ENCODE measurements around the gene PPM1B.
"Not testable (repeated sequence)": the region's sequence is repeated elsewhere in the genome, so short reads cannot be mapped to it uniquely, and the experiment has no call there.

The PPM1B gene
- long read RNA-seq, donor 1, transcript PPM1B-201 (6 exons, 2,606 nt), result major isoform, 9 of 14 reads
- long read RNA-seq, donor 1, partial matches to known transcripts, result 0 of 14 reads
- long read RNA-seq, donor 1, other reads (novel, unspliced or antisense), result 0 of 14 reads
- long read RNA-seq, donor 2, transcript PPM1B-201 (6 exons, 2,606 nt), result major isoform, 10 of 16 reads
- long read RNA-seq, donor 2, partial matches to known transcripts, result 5 of 16 reads
- long read RNA-seq, donor 2, other reads (novel, unspliced or antisense), result 0 of 16 reads
- long read RNA-seq, donor 3, partial matches to known transcripts, result 0 of 4 reads
- long read RNA-seq, donor 3, other reads (novel, unspliced or antisense), result 0 of 4 reads
- long read RNA-seq, donor 4, transcript PPM1B-204 (6 exons, 3,877 nt), result minor isoform, 5 of 12 reads
- long read RNA-seq, donor 4, transcript PPM1B-201 (6 exons, 2,606 nt), result major isoform, 6 of 12 reads
- long read RNA-seq, donor 4, partial matches to known transcripts, result 0 of 12 reads
- long read RNA-seq, donor 4, other reads (novel, unspliced or antisense), result 0 of 12 reads
- long read RNA-seq, donor 5, transcript PPM1B-204 (6 exons, 3,877 nt), result minor isoform, 5 of 15 reads
- long read RNA-seq, donor 5, transcript PPM1B-201 (6 exons, 2,606 nt), result major isoform, 10 of 15 reads
- long read RNA-seq, donor 5, partial matches to known transcripts, result 0 of 15 reads
- long read RNA-seq, donor 5, other reads (novel, unspliced or antisense), result 0 of 15 reads
- long read RNA-seq, donor 6, transcript PPM1B-201 (6 exons, 2,606 nt), result major isoform, 6 of 9 reads
- long read RNA-seq, donor 6, partial matches to known transcripts, result 0 of 9 reads
- long read RNA-seq, donor 6, other reads (novel, unspliced or antisense), result 0 of 9 reads
- long read RNA-seq, donor 7, transcript PPM1B-201 (6 exons, 2,606 nt), result major isoform, 10 of 34 reads
- long read RNA-seq, donor 7, transcript PPM1B-204 (6 exons, 3,877 nt), result minor isoform, 7 of 34 reads
- long read RNA-seq, donor 7, partial matches to known transcripts, result 14 of 34 reads
- long read RNA-seq, donor 7, other reads (novel, unspliced or antisense), result 0 of 34 reads
- long read RNA-seq, donor 8, transcript PPM1B-204 (6 exons, 3,877 nt), result minor isoform, 6 of 17 reads
- long read RNA-seq, donor 8, transcript PPM1B-201 (6 exons, 2,606 nt), result major isoform, 11 of 17 reads
- long read RNA-seq, donor 8, partial matches to known transcripts, result 0 of 17 reads
- long read RNA-seq, donor 8, other reads (novel, unspliced or antisense), result 0 of 17 reads

DNA sequence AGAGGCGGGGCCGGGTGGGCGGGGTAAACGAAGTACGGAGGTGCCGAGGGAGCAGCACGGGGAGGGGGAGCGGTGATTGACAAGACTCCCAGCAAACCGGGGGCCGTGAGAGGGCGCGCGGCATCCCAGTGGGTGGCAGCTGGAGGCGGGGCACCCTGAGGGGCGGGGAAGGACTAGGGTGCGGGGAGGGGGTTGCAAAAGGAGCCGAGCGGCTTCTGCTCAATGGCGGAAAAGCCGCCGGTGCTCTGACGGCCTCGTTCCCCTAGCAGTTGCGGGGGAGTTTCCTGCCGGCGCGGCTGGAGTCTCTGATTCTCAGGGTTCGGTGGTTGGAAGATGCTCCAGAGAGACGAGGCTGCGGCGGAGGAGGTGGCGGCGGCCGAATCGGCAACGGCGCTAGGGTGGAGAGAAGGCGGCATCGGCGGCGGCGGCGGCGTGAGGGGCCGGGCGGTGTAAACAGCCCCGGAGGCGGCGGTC, at the start of gene PPM1B:
PPM1B (plus strand) TSS at position 195 of the 474 bp plus-strand sequence. CDS start 32,325 bp downstream, outside the sequence.
- no peak for DNase-seq

DNA sequence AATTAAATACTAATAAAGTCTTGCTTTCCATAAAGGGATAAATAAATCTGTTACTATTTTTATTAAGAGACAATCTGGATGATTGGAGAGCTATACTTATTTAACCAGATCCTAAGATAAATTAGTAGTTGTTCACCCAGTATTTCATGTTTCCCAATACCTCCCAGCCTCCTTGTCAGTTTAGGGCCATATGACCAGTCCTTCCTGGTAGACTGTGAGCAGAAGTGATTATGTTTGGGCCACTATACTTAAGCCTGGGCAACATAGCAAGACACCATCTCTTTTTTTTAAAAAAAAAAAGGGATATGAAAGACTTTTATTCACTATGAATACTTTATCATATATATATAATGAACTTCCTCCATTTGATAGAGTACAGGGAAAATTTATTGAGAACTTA, 48.8 kb upstream of the PPM1B start:
- DNase-seq, result no peak

DNA sequence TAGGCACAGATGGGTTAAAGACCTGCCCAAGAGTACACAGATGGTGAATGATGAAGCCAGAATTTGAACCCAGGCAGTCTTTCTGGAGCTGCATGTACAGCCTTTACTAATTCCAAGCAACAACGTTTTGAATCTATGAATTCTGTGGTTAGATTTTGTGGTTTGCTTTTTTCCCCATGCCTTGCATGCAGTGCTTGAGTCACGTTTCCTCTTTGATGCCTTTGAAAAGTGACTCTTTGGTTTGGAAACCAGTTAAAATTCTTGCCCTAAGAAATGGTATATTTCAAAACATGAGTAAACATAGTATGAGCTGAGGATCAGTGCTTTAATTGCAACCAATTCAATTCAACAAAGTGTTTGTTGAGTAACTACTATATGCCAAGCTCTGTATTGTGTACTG, 48.2 kb upstream of the PPM1B start:
- no peak for DNase-seq

DNA sequence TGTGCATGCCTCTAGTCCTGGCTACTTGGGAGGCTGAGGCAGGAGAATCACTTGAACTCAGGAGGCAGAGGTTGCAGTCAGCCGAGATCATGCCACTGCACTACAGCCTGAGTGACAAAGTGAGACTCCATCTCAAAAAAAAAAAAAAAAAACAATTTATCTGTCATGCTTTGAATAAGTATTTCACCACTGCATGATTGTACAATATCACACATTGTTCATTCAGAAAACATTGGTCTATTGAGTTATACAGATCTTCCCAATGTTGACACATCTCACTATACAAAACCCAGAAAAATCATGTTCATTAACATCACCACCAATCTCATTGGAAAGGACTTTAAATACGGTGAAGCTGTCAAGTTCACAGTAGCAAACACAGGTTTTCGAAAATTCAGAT, 46.8 kb upstream of the PPM1B start:
- DNase-seq, result no peak

DNA sequence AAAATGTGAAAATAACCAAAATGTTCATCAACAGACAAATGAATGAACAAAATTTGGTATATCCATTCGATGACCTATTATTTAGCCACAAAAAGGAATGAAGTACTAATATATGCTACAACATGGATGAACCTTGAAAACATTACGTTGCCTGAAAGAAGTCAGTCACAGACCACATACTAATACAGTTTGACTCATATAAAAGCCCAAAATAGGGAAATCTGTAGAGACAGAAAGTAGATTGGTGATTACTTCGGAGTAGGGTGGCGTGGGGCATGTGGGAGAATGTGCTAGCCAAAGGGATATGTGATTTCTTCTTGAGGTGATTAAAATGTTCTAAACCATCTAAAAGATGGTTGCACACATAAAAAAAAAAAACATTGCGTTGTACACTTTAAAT, 44.2 kb upstream of the PPM1B start:
- DNase-seq, result no peak

DNA sequence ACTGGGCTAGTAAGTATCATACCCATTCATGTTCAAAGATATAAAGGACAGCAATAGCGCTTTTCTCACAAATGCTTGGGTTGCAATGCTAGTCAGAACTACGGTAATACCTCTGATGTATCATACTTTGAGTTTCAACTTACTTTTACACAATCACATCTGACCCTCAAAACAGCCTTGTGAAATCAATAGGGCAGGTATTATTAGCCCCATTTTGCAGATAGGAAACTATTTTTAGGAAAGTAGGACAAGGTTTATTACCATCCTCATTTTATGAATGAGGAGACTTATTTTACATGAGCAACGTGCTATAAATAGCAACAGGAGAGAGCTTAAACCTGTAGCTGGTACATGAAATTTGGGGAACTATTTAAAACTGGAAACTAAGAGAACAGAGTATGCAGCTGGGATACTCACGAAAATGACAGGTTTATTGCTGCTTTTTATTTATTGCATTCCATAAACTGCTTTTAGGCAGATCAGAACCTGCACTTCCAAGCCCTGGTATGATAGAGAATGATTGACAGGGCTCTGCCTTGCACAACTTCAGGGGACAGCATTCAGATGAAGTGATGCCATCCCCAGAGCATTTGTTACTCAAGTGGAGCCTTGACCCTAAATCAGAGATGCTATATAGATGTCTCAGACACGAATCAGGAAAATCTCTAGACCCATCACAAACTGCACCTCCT, 42.4 kb upstream of the PPM1B start:
- no peak for DNase-seq

DNA sequence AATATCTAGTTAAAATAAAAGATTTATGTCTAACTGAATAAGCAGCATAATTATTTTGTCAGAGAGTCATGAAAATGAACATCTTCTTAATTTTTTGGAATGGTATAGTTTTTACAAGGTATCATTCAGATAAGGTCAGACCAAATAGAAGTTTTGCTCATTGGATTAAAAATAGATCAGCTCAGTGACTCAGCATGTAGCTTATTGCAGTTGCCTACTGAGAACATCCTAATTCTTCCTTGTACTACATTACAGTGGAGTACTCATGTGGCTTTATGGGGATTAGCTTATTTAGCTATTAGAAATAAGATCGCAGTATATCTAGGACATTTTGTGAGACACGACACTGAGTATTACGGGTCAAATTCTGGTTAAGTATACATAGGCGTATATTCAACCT, 38.2 kb upstream of the PPM1B start:
- DNase-seq, result no peak

DNA sequence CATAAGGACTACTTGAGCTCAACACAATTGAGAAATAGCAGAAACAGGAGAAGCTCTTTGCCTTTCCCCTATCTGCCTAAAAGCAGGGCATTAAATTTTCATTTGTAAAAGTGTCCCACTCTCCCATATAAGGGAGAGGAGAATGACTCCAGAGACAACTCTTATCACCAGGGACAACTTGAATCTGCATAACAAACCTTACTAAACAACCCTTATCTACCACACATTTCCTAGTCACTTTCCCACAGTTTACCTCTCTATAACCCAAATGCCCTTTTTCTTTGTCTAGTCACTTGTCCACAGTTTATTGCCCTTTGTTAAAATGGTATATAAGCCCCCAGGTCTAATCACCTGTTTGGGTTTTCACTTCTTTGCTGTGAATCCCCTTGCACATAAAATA, 37.5 kb upstream of the PPM1B start:
- no peak for DNase-seq

DNA sequence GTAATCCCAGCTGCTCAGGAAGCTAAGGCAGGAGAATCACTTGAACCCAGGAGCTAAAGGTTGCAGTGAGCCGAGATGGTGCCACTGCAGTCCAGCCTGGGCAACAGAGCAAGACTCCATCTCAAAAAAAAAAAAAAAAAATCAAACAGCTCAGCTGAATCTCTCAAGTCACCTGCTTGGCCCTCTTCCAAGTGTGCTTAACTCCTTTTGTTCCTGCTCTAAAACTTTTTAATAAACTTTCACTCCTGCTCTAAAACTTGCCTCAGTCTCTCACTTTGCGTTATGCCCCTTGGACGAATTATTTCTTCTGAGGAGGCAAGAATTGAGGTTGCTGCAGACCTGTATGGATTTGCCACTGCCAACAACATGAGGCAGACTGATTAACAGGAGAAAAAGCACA, 35.1 kb upstream of the PPM1B start:
- DNase-seq, result not testable (repeated sequence)

DNA sequence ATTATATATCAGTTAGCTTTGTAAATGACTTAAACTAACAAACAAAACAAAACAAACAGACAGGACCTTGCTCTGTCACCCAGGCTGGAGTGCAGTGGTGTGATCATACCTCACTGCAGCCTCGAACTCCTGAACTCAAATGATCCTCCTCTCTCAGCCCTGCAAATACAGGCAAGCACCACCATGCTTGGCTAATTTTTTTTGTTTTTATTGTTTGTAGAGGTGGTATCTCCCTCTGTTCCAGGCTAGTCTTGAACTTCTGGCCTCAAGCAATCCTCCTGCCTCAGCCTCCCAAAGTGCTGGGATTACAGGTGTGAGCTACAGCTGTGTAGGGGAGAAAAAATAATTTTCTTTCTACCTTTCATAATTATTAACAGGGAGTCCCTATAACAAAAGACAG, 33.8 kb upstream of the PPM1B start:
- DNase-seq, result no peak

DNA sequence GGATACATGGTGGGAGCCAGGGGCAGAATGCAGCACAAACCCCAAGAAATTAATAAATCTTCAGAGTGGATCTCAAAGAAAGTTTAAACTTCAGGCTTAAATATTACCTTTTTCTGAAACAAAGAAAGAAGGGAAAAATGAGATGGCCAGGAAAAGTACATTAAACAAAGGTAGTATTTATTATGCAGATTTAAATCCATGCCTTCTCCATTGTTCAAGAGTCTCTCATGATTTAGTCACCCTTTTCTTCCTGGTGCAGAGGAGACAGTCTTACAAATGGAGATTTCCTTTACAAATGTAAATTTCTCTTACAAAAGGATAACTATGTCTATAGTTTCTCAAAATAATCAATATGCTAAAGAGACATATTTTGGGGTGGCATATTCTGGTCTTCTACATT, 33.4 kb upstream of the PPM1B start:
- DNase-seq, result no peak

DNA sequence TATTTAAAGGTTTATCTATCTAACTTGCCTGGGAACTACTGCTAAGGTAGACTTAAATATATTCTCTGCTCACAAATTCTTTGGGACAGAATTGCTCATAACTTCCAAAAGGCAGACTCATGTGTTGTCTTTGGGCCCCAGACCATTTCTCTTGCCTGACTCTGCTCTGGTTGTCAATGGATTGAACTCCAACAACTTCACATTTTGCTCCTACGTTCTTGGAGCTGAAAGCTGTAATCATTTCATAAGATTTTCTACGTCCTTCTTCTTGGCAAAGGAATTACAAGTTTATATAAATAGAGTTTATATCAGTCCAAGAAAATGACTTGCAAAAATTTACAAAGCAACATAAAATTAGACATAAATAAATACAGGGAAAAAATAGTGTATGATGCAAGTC, 32.9 kb upstream of the PPM1B start:
- DNase-seq, result no peak

DNA sequence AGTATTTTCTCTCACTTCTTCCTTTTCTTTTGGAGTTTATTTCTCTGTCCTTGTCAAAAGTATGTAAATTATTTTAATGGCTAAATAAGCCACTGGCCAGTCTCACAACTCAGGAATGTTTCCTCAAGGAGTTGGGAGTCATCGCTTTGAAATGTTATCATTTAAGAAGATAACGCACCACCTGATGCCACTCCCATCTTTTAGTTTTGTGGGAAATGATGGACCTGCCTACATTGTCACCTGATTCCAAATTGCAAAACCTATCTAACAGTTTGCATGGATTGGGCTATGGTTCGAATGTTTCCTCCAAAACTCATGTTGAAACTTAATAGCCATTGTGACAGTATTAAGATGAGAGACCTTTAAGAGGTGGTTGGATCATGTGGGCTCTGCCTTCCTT, 32.4 kb upstream of the PPM1B start:
- DNase-seq, result no peak

DNA sequence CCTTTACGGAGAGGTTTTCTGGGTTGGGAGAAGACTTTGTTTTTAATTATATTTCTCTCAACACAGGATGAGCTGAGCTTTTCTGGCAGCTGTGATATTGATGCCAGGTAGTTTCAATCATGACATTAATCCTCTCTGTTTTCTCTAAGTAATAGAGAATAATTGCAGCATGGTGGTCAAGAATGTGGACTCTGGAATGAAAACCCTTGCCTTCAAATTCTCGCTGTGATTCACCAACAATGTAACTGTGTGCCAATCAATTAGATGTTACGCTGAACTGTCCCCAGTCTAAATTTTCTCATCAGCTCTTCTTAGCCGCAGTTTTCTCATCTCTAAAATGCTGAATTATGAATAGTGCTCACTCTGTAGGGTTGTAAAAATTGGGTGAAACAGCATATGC, 31.6 kb upstream of the PPM1B start:
- DNase-seq, result no peak

DNA sequence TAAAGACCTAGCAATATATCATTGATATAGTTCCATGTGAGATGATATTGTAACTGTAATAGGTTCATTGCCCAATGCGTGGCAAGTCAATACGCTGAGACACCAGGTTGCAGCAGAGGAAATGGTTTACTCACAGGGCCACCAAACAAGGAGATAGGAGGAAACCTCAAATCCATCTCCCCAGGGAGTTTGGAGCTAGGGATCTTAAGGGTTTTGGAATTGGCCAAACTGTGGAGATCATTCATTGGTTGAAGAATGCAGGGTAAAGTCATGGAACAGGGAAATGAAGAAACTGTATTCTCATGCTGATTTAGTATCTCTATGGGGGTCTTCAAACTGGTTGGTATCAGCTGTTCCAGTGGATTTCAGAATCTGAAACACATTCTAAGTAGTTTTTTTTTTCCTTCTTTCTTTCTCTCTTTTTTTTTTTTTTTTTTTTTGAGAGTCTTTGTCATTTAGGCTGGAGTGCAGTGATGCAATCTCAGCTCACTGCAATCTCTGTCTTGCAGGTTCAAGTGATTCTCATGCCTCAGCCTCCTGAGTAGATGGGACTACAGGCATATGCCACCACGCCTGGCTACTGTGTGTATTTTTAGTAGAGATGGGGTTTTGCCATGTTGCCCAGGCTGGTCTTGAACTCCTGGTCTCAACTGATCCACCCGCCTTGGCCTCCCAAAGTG, 30.7 kb upstream of the PPM1B start:
- DNase-seq, result no peak

DNA sequence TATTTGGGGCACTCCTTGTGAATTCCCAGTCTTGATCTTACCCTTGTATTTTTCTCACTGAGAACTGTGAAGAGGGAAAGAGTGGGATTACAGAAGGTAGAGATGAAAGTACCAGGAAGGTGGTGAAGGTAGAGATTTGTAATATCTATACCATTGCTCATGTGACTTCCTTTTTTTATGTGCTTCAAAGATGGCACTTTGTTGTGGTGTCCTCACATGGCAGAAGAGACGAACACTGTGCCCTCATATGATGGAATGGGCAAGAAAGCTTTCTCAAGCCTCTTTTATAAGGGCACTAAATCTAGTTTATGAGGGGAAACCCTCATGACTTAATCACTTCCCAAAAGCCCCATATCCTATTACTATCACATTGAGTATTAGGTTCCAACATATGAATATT, 28.9 kb upstream of the PPM1B start:
- DNase-seq, result no peak

DNA sequence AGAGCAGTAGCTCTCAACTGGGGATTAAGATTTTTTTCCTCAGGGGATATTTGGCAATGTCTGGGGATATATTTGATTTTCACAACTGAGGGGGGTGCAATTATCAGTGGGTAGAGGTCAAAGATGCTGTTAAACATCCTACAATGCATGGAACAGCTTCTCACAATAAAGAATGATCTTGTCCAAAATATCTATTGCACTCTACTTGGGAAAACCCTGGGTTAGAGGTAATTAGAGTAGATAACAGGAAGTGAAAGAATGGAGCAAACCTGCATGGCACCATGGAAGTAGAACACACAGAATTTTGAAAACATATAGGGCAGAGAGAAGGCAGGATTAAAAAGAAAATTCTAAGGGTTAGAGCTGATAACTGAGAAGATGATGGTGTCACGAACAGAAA, 26.4 kb upstream of the PPM1B start:
- DNase-seq, result no peak

DNA sequence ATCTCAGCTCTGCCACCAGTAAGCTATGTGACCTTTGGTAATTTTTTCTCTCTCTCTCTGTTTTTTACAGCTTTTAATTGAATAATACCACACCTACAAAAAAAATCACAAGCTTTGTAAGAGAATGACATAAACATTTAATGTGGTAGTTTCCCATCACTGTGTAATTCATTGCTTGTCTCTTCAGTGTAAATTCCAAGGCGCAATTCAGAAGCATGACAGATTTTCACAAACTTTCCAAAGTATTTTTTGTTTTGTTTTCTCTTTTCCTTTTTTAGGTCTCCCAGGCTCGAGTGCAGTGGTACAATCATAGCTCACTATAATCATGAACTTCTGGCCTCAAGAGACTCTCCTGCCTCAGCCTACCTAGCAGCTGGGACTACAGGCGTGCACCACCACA, 25.0 kb upstream of the PPM1B start:
- DNase-seq, result no peak

DNA sequence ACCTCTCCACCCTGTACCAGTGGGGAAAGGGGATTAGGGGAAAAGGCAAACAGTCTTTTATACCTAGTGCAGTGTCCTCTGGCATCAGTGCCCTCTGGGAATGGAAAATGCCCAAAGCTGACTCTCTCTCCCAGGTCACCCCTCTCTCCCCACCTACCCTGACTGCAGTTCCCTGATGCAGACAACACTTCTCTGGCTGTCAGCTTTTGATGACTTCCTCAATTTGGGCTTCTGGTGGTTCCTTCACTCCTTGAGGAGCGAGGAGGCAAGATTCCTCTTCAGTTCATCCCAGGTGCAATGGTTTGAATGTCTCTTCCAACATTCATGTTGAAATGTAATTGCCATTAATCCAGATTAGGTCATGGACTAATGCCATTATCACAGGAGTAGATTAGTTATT, 19.7 kb upstream of the PPM1B start:
- no peak for DNase-seq

DNA sequence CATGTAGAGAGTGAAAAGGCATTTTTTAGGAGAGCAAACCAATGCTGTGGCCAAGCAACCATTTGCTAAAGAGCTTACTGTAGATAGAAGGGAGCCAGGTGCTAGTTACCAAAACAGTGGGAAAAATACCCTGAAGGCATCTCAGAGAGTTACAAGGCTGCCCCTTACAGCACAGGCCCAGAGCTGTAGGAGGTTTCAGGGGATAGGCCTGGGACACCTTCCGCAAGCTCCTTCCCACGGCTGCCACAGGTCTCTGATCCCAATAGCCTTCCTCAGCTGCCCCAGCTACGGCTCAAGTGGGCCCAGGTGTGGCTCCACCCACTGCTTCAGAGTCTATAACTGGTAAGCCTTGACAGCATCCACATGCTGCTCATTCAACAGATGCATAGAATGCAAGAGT, 18.2 kb upstream of the PPM1B start:
- DNase-seq, result no peak

DNA sequence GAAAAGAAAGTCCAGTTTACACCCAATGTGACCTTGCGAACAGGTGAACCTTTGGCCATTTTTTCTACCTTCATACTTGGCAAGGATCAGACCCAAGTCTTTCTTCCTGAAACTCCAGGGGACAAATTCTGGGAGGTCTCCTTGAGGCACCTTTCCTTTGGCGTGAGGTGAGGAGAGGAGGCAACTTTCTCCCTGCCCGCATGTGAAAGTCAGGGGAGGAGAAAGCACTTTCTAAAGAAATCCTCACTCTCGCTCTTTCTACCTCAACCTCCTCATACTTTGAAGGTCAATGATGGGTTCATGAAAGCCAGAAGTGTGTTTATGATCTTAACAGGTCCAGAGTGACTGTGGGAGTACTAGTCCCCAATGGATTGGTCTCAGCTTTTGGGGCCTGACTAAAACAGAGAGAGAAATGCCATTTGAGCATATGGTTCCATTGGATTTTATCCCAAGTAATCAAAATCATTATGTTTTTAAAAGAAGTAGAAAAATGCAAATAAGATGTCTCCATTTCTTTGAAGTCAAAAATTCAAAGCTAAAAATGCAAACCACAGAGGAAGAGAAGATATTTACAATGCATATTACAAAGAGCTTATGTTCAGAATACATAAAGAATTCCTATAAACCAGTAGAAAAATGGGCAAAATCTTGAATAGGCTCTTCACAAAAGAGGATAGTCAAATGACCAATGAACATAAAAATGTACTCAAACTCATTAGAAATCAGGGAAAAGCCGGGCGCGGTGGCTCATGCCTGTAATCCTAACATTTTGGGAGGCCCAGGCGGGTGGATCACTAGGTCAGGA, 15.6 kb upstream of the PPM1B start:
- DNase-seq, result no peak
